Right cardiac atrium (tissue), 5 donors: ENCODE measurements around the gene OR56A4. TPM values are rescaled to one million over a fixed set of nuclear protein-coding genes. Genes with fewer than 3 reads are reported as not detected.
"Not testable (repeated sequence)": the region's sequence is repeated elsewhere in the genome, so short reads cannot be mapped to it uniquely, and the experiment has no call there.

ENCODE experiments used
- ATAC-seq, 2 donors: fragments of 200-7000 bp; cut with Tn5 transposase; one replicate each; pipeline versions ENCODE4 v1.8.0 to v1.9.1; 2020; ENCODE audit warnings: moderate library complexity in 2 of 2, mild to moderate bottlenecking in 1 of 2
- DNase-seq, 3 donors: peaks; one replicate each; pipeline ENCODE4 v3.0.0-alpha.2; 2020
- H3K27ac ChIP-seq: one replicate; pipeline ENCODE4 v1.5.1; 2013; ENCODE audit warnings: mild to moderate bottlenecking, low read length, control low read depth, moderate library complexity
- H3K27me3 ChIP-seq: one replicate; pipeline ENCODE4 v1.6.1; 2013; ENCODE audit not compliant: control insufficient read depth, insufficient read depth
- H3K4me1 ChIP-seq: one replicate; pipeline ENCODE4 v1.6.1; 2013; ENCODE audit warnings: low read length; ENCODE audit not compliant: control insufficient read depth, insufficient read depth
- H3K4me3 ChIP-seq: one replicate; pipeline ENCODE4 v1.5.1; 2013; ENCODE audit warnings: low read length, control low read depth
- H3K9me3 ChIP-seq: one replicate; pipeline ENCODE4 v1.6.1; 2013; ENCODE audit warnings: low read length; ENCODE audit not compliant: control insufficient read depth
- WGBS: extraction: QIAGEN DNeasy Blood & Tissue Kit; methylation state at CpG from one replicate; pipeline ENCODE4 v1.1.7; 2013; 5-methylcytosine and 5-hydroxymethylcytosine counted together
- intact Hi-C, 4 donors: fragments of 100-400 bp; cut with DNase I; formaldehyde crosslinking; loops; one replicate each; pipeline versions ENCODE4 v1.11.0 to v1.14.0; 2022 to 2023
- polyA plus RNA-seq: library from polyadenylated mRNA; stranded (reverse); fragments of 200-250 nt; gene quantifications from one replicate; pipeline ENCODE4 v1.2.3, GENCODE V29; 2013
- total RNA-seq, 4 donors: library from RNA; stranded (reverse); fragmentation: NEBNext Ultra II Directional; extraction: Animal tissue kit (Norgen Biotek cat#: 25700); gene quantifications; one replicate each; pipeline ENCODE4 v1.2.1, GENCODE V29; 2021
- donor health status: healthy with polysubstance abuse.
- donor health status: DM: no; HTN: yes; CAD: no.
- donor health status: DM: no; HTN: no; CAD: no.
- donor health status: DM: no; HTN: yes; CAD: no; lungs with severe emphysema.
- donor health status: DM: yes; HTN: yes; CAD: no.

OR56A4 gene
- total and polyA plus RNA-seq, 5 donors, result not detected

- H3K27me3 ChIP-seq, H3K27ac ChIP-seq, H3K4me3 ChIP-seq, intact Hi-C loops, ATAC-seq, H3K9me3 ChIP-seq, H3K4me1 ChIP-seq: not testable (repeated sequence)
- WGBS, result 93% methylated on average over 40 of the region's 40 CpGs
- peak in 1 of 3 donors; percentile 42 for DNase-seq
Observed at GRCh38 chr11:5960704-5961320, 45.9 kb downstream of the OR56A4 start.

- DNase-seq, result no peak
- intact Hi-C loops, result no loop called here
- Histone ChIP-seq H3K4me3 (no peak overlapping the region), H3K4me1 (no peaks in the 10 kb centered on the region), H3K27ac (no peak overlapping the region), H3K27me3 (peaks cover 2% of the 10 kb centered on the region), H3K9me3 (no peaks in the 10 kb centered on the region)
- WGBS, result 86% methylated on average over 3 of the region's 3 CpGs
- no peak for ATAC-seq
Observed at GRCh38 chr11:5955586-5955985, 51.2 kb downstream of the OR56A4 start.

Other genes with a start within 250 kb of the OR56A4 start
- not detected for gene OR52N5, start 223.6 kb downstream of the OR56A4 start, total RNA-seq
- not detected for gene OR52N5, start 223.6 kb downstream of the OR56A4 start, polyA plus RNA-seq
- gene OR52N1, start 215.7 kb downstream of the OR56A4 start, total RNA-seq, result not detected
- gene OR52N1, start 215.7 kb downstream of the OR56A4 start, polyA plus RNA-seq, result not detected
- gene OR52N2, start 198.0 kb downstream of the OR56A4 start, total RNA-seq, result not detected
- not detected for gene OR52N2, start 198.0 kb downstream of the OR56A4 start, polyA plus RNA-seq
- gene OR52E6, start 165.0 kb downstream of the OR56A4 start, total RNA-seq, result not detected
- gene OR52E6, start 165.0 kb downstream of the OR56A4 start, polyA plus RNA-seq, result not detected
- not detected for gene OR52E8, start 149.3 kb downstream of the OR56A4 start, total RNA-seq
- not detected for gene OR52E8, start 149.3 kb downstream of the OR56A4 start, polyA plus RNA-seq
- not detected for gene OR52E4, start 126.3 kb downstream of the OR56A4 start, total RNA-seq
- not detected for gene OR52E4, start 126.3 kb downstream of the OR56A4 start, polyA plus RNA-seq
- not detected for gene OR52E5, start 113.7 kb downstream of the OR56A4 start, total RNA-seq
- not detected for gene OR52E5, start 113.7 kb downstream of the OR56A4 start, polyA plus RNA-seq
- gene OR56A3, start 64.7 kb downstream of the OR56A4 start, total RNA-seq, result not detected
- not detected for gene OR56A3, start 64.7 kb downstream of the OR56A4 start, polyA plus RNA-seq
- not detected for gene OR56A5, start 38.5 kb downstream of the OR56A4 start, total RNA-seq
- gene OR56A5, start 38.5 kb downstream of the OR56A4 start, polyA plus RNA-seq, result not detected
- not detected for gene OR52L1, start 20.0 kb downstream of the OR56A4 start, total RNA-seq
- gene OR52L1, start 20.0 kb downstream of the OR56A4 start, polyA plus RNA-seq, result not detected
- gene OR56A1, start 23.8 kb upstream of the OR56A4 start, total RNA-seq, result not detected
- gene OR56A1, start 23.8 kb upstream of the OR56A4 start, polyA plus RNA-seq, result not detected
- not detected for gene OR56B4, start 100.7 kb upstream of the OR56A4 start, total RNA-seq
- gene OR56B4, start 100.7 kb upstream of the OR56A4 start, polyA plus RNA-seq, result not detected
- not detected for gene OR52B2, start 163.4 kb upstream of the OR56A4 start, total RNA-seq
- not detected for gene OR52B2, start 163.4 kb upstream of the OR56A4 start, polyA plus RNA-seq
- not detected for gene OR52W1, start 192.3 kb upstream of the OR56A4 start, total RNA-seq
- gene OR52W1, start 192.3 kb upstream of the OR56A4 start, polyA plus RNA-seq, result not detected
- gene C11orf42, start 198.6 kb upstream of the OR56A4 start, total RNA-seq, result not detected
- not detected for gene C11orf42, start 198.6 kb upstream of the OR56A4 start, polyA plus RNA-seq
- gene FHIP1B, start 227.7 kb upstream of the OR56A4 start, total RNA-seq, result 10 to 100 TPM; 14.1 to 18.8 (median 17.2) TPM
- gene FHIP1B, start 227.7 kb upstream of the OR56A4 start, polyA plus RNA-seq, result 19.5 TPM
- gene CNGA4, start 232.1 kb upstream of the OR56A4 start, total RNA-seq, result under 1 TPM in 1 of 4 donors, not detected in 3; 0.19 TPM
- 0.16 TPM for gene CNGA4, start 232.1 kb upstream of the OR56A4 start, polyA plus RNA-seq